Naive B cell (primary cell): ENCODE results near the gene GNPTAB. TPM values are rescaled to one million over a fixed set of nuclear protein-coding genes. Genes with fewer than 3 reads are reported as not detected.

Experiments
- ATAC-seq, 2 donors: fragments of 150-1000 bp; cut with Tn5 transposase; 2 replicates each; pipeline ENCODE4 v1.10.0; 2021; ENCODE audit warnings: low read depth in 2 of 2, mild to moderate bottlenecking in 2 of 2, moderate library complexity in 2 of 2
- DNase-seq: peaks from one replicate; pipeline ENCODE4 v3.0.0; 2022
- H3K27ac Mint-ChIP-seq, 6 donors: one replicate each; pipeline ENCODE4 v1.8.0; 2020 to 2022; ENCODE audit warnings: mild to moderate bottlenecking in 6 of 6, mixed read lengths in 6 of 6, moderate library complexity in 5 of 6, inconsistent platforms in 2 of 6
- H3K27me3 Mint-ChIP-seq, 3 donors: one replicate each; pipeline ENCODE4 v1.8.0; 2021 to 2022; ENCODE audit warnings: mixed read lengths in 3 of 3, mild to moderate bottlenecking in 1 of 3
- H3K36me3 Mint-ChIP-seq, 2 donors: one replicate each; pipeline ENCODE4 v1.8.0; 2020 to 2022; ENCODE audit warnings: mixed read lengths in 2 of 2, inconsistent platforms in 1 of 2, mild to moderate bottlenecking in 1 of 2
- H3K4me1 Mint-ChIP-seq, 3 donors: one replicate each; pipeline ENCODE4 v1.8.0; 2020 to 2022; ENCODE audit warnings: mixed read lengths in 3 of 3, inconsistent platforms in 1 of 3, mild to moderate bottlenecking in 1 of 3, moderate library complexity in 1 of 3
- H3K4me3 Mint-ChIP-seq, 8 donors: one replicate each; pipeline ENCODE4 v1.8.0; 2020 to 2022; ENCODE audit warnings: mild to moderate bottlenecking in 8 of 8, mixed read lengths in 8 of 8, moderate library complexity in 8 of 8, inconsistent platforms in 2 of 8
- H3K9me3 Mint-ChIP-seq, 7 donors: one replicate each; pipeline ENCODE4 v1.8.0; 2020 to 2022; ENCODE audit warnings: mixed read lengths in 7 of 7, mild to moderate bottlenecking in 5 of 7, inconsistent platforms in 2 of 7, moderate library complexity in 1 of 7
- polyA plus RNA-seq, 6 donors: library from polyadenylated mRNA; unstranded; fragments of 300-500 nt; fragmentation: Illumina TruSeq; gene quantifications; one replicate each; pipeline ENCODE4 v1.2.3, GENCODE V29; 2021; ENCODE audit warnings: low read depth in 6 of 6

Gene GNPTAB
- polyA plus RNA-seq, 6 donors from 2014 or later: 29.8 to 39.8 (median 33.7) TPM

GRCh38 chr12:101769865-101770264, 60.9 kb downstream of the GNPTAB start:
- no peak overlapping the region for H3K4me3 Mint-ChIP-seq
- H3K27ac Mint-ChIP-seq: peak overlapping the region in 3 of 6 donors; percentile 8 to 74 (median 28)
- DNase-seq (no peak), ATAC-seq (no peak)
- H3K4me1 Mint-ChIP-seq: peaks cover 3 to 9% (median 8%) of the 10 kb centered on the region in 3 donors
- no peaks in the 10 kb centered on the region for H3K9me3 Mint-ChIP-seq
- peaks cover 4 to 15% of the 10 kb centered on the region in 2 donors for H3K36me3 Mint-ChIP-seq
- no peaks in the 10 kb centered on the region for H3K27me3 Mint-ChIP-seq

GRCh38 chr12:101768781-101769180, 62.0 kb downstream of the GNPTAB start:
- ATAC-seq (no peak), DNase-seq (no peak)
- Mint-ChIP-seq H3K36me3 (peaks cover 9 to 15% of the 10 kb centered on the region in 2 donors), H3K27ac (peak overlapping the region in 2 of 6 donors; percentile 30 to 53), H3K27me3 (no peaks in the 10 kb centered on the region), H3K4me3 (no peak overlapping the region), H3K4me1 (peaks cover 4 to 7% (median 7%) of the 10 kb centered on the region in 3 donors), H3K9me3 (no peaks in the 10 kb centered on the region)

DNA sequence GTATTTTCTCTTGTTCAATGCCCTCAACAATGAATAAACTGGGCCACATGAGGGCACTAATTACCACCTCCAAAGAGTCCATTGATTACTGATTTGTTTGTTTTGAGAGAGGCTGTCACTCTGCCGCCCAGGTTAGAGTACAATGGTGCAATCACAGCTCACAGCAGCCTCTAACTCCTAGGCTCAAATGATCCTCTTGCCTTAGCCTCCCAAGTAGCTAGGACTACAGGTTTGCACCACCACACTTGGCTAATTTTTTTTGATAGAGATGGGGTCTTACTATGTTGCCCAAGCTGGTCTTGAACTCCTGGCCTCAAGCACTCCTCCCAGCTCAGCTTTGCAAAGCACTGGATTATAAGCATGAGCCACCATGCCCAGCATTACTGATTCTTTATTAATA, 63.2 kb downstream of the GNPTAB start:
- no peak overlapping the region for H3K4me3 Mint-ChIP-seq
- ATAC-seq: no peak
- H3K4me1 Mint-ChIP-seq: peaks cover 0 to 8% (median 0%) of the 10 kb centered on the region in 3 donors
- H3K27me3 Mint-ChIP-seq: no peaks in the 10 kb centered on the region
- DNase-seq: no peak
- H3K36me3 Mint-ChIP-seq: peaks cover 9 to 15% of the 10 kb centered on the region in 2 donors
- no peaks in the 10 kb centered on the region for H3K9me3 Mint-ChIP-seq
- H3K27ac Mint-ChIP-seq: peak overlapping the region in 1 of 6 donors; percentile 44

GRCh38 chr12:101764051-101764792, 66.5 kb downstream of the GNPTAB start:
- Mint-ChIP-seq H3K27ac (peak overlapping the region in 4 of 6 donors; percentile 15 to 45 (median 34)), H3K9me3 (no peaks in the 10 kb centered on the region), H3K36me3 (peaks cover 7 to 9% of the 10 kb centered on the region in 2 donors), H3K4me3 (no peak overlapping the region), H3K4me1 (peaks cover 0 to 17% (median 9%) of the 10 kb centered on the region in 3 donors), H3K27me3 (no peaks in the 10 kb centered on the region)
- DNase-seq: no peak
- no peak for ATAC-seq

GRCh38 chr12:101763246-101763931, 67.4 kb downstream of the GNPTAB start:
- peak; percentile 61 to 64 for ATAC-seq
- no peak overlapping the region for H3K4me3 Mint-ChIP-seq
- H3K27ac Mint-ChIP-seq: peak overlapping the region in 5 of 6 donors; percentile 15 to 89 (median 63)
- DNase-seq: no peak
- peaks cover under 1 to 5% of the 10 kb centered on the region in 2 donors for H3K36me3 Mint-ChIP-seq
- peaks cover 0 to 19% (median 9%) of the 10 kb centered on the region in 3 donors for H3K4me1 Mint-ChIP-seq
- H3K9me3 Mint-ChIP-seq: no peaks in the 10 kb centered on the region
- H3K27me3 Mint-ChIP-seq: no peaks in the 10 kb centered on the region

DNA sequence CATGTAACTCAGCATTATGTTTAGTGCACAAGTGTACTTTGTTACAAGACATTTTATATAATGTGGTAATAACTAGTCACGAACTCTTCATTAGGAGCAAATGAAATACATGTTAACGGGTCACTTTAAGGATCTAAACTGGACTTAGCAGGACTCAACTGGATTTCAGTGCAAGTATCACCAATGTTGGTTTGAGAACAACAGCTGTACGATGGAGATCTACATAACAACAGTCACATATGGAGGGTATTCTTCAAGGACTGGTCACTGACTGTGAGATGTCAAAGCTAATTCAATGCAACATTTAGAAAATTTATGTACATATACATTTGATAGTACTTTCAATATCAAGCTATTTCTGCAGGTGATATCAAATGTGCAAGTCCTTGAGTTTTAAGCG, 69.0 kb downstream of the GNPTAB start:
- no peaks in the 10 kb centered on the region for H3K27me3 Mint-ChIP-seq
- H3K27ac Mint-ChIP-seq: peak overlapping the region in 1 of 6 donors; percentile 15
- H3K9me3 Mint-ChIP-seq: no peaks in the 10 kb centered on the region
- ATAC-seq (no peak), DNase-seq (no peak)
- H3K4me1 Mint-ChIP-seq: peaks cover 0 to 19% (median 9%) of the 10 kb centered on the region in 3 donors
- H3K4me3 Mint-ChIP-seq: no peak overlapping the region
- peaks cover 0 to 5% of the 10 kb centered on the region in 2 donors for H3K36me3 Mint-ChIP-seq

DNA sequence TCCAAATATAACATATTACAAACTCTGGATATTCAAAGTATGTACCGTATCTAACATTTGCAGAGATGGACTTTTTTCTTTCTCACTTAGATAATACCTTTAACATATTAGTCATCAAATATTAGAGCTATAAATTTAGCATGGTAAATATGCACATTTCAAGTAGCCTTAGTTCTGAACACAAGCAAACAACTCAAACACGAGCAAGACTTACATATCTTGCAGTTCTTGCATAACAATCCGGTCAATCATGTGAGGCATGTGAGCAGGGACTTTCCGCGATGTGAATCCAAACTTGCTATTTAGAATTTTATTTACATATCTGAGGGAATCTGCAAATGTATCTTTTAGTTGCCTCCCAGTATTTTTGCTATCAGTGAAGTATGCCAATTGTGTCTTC, 69.4 kb downstream of the GNPTAB start:
- DNase-seq (no peak), ATAC-seq (no peak)
- H3K4me1 Mint-ChIP-seq: peaks cover 0 to 19% (median 9%) of the 10 kb centered on the region in 3 donors
- peak overlapping the region in 1 of 6 donors; percentile 15 for H3K27ac Mint-ChIP-seq
- H3K4me3 Mint-ChIP-seq: no peak overlapping the region
- no peaks in the 10 kb centered on the region for H3K27me3 Mint-ChIP-seq
- H3K9me3 Mint-ChIP-seq: no peaks in the 10 kb centered on the region
- peaks cover 0 to 5% of the 10 kb centered on the region in 2 donors for H3K36me3 Mint-ChIP-seq

DNA sequence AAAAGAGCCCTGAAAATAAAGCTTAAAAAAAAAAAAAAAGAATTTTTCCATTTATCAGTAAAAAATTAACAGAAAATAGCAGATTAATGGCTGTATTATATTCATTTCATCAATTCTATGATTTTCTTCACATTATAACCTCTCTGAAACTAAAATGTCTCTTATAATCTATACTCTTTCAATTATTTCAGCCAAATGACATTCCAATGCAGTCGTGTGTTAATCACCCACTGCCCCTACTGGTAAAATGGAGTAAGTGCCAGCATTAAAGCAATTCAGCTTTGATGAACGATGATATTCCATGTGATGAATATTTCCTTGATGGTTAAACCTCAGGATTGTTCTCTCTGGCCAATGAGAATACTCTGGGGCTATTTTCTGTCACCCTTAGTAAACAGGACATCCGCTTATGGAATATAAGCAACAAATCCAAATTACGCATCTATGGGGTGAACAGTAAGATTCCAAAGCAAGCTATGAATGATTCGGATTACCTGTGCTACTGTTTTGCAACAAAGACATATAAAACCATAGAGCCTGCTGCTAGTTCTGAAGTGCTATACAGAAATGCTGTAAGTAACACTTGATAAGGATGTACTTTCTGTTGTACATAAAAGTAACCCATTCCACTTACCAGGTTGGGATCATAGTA, 71.2 kb downstream of the GNPTAB start:
- peaks cover 0 to 19% (median 9%) of the 10 kb centered on the region in 3 donors for H3K4me1 Mint-ChIP-seq
- H3K36me3 Mint-ChIP-seq: peaks cover 0 to 5% of the 10 kb centered on the region in 2 donors
- H3K9me3 Mint-ChIP-seq: no peaks in the 10 kb centered on the region
- no peak overlapping the region for H3K27ac Mint-ChIP-seq
- DNase-seq (peak; percentile 41), ATAC-seq (peak; percentile 67 to 82)
- H3K4me3 Mint-ChIP-seq: no peak overlapping the region
- no peaks in the 10 kb centered on the region for H3K27me3 Mint-ChIP-seq

DNA sequence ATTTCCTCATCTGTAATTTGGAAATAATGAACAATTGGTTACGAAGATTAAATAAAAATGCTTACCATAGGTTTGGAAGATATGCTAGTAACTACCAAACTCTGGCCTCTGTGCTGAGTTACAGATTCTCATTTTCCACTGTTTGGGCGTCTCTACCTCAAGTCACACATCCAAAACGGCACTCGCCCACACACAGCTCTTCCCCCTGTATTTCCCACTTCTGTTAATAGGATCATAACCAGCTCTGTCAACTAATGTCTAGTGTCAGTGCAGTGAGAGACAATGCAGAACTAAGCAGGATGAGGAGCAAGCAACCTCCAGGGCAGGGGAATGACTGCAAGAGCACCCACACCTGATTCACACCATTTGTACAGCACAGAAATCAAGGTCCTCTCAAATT, 80.6 kb downstream of the GNPTAB start:
- H3K4me1 Mint-ChIP-seq: peaks cover 21 to 34% (median 25%) of the 10 kb centered on the region in 3 donors
- peak overlapping the region in 1 of 8 donors; percentile 26 for H3K4me3 Mint-ChIP-seq
- peak overlapping the region in 5 of 6 donors; percentile 19 to 100 (median 74) for H3K27ac Mint-ChIP-seq
- DNase-seq (no peak), ATAC-seq (no peak)
- no peaks in the 10 kb centered on the region for H3K9me3 Mint-ChIP-seq
- H3K36me3 Mint-ChIP-seq: peaks cover 29 to 33% of the 10 kb centered on the region in 2 donors
- no peaks in the 10 kb centered on the region for H3K27me3 Mint-ChIP-seq

DNA sequence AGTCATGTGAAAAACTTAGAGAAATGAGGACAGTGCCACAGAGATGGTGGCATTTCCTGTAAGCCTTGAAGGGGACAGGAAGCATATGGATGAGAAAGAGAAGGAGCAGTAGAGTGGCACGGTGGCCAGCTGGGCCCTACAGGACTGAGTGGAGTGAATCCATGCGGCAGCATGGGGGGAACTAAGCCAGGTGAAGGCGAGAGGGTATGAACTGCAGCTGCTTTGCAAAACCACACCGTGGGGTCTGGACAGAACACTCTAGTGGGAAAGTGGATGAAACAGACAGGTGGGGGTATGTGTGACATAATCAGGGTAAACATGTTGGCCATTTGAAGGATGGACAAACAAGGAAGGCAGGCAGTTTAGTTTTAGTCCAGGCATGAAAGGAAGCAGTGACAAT, 81.1 kb downstream of the GNPTAB start:
- peaks cover 23 to 39% (median 26%) of the 10 kb centered on the region in 3 donors for H3K4me1 Mint-ChIP-seq
- H3K9me3 Mint-ChIP-seq: no peaks in the 10 kb centered on the region
- no peaks in the 10 kb centered on the region for H3K27me3 Mint-ChIP-seq
- DNase-seq (no peak), ATAC-seq (no peak)
- H3K27ac Mint-ChIP-seq: peak overlapping the region in 5 of 6 donors; percentile 74 to 100 (median 84)
- H3K4me3 Mint-ChIP-seq: peak overlapping the region in 1 of 8 donors; percentile 26
- H3K36me3 Mint-ChIP-seq: peaks cover 30 to 33% of the 10 kb centered on the region in 2 donors

GRCh38 chr12:101748907-101749306, 81.9 kb downstream of the GNPTAB start:
- H3K4me3 Mint-ChIP-seq: no peak overlapping the region
- peaks cover 30 to 33% of the 10 kb centered on the region in 2 donors for H3K36me3 Mint-ChIP-seq
- H3K27ac Mint-ChIP-seq: peak overlapping the region in 3 of 6 donors; percentile 44 to 100 (median 74)
- no peak for ATAC-seq
- H3K9me3 Mint-ChIP-seq: no peaks in the 10 kb centered on the region
- no peaks in the 10 kb centered on the region for H3K27me3 Mint-ChIP-seq
- no peak for DNase-seq
- H3K4me1 Mint-ChIP-seq: peaks cover 31 to 47% (median 32%) of the 10 kb centered on the region in 3 donors

- no peak for ATAC-seq
- Mint-ChIP-seq H3K4me3 (peak overlapping the region in 1 of 8 donors; percentile 31), H3K36me3 (peaks cover 30% of the 10 kb centered on the region in 2 donors), H3K27me3 (no peaks in the 10 kb centered on the region), H3K4me1 (peaks cover 43 to 55% (median 45%) of the 10 kb centered on the region in 3 donors), H3K9me3 (no peaks in the 10 kb centered on the region), H3K27ac (peak overlapping the region; percentile 53 to 100 (median 82))
- DNase-seq: no peak
Measured at GRCh38 chr12:101747697-101748096, 83.1 kb downstream of the GNPTAB start.

- no peaks in the 10 kb centered on the region for H3K9me3 Mint-ChIP-seq
- peaks cover 28 to 32% of the 10 kb centered on the region in 2 donors for H3K36me3 Mint-ChIP-seq
- peak overlapping the region in 1 of 8 donors; percentile 18 for H3K4me3 Mint-ChIP-seq
- no peak for ATAC-seq
- peaks cover 51 to 66% (median 53%) of the 10 kb centered on the region in 3 donors for H3K4me1 Mint-ChIP-seq
- H3K27ac Mint-ChIP-seq: peak overlapping the region in 5 of 6 donors; percentile 67 to 100 (median 81)
- H3K27me3 Mint-ChIP-seq: no peaks in the 10 kb centered on the region
- no peak for DNase-seq
Measured at GRCh38 chr12:101746661-101747060, 84.1 kb downstream of the GNPTAB start.
